HEK293T (cell line): ENCODE data around the gene CBFA2T3.

ENCODE experiments used
- ELF4 ChIP-seq: fragments of 450-650 bp; IDR thresholded peaks from 2 replicates; pipeline ENCODE4 v1.6.1; 2017; ENCODE audit warnings: antibody characterized with exemption
- SP1 ChIP-seq: fragments of 450-650 bp; IDR thresholded peaks from 2 replicates; pipeline ENCODE4 v1.6.1; 2017
- TARDBP ChIP-seq: fragments of 450-650 bp; IDR thresholded peaks from 2 replicates; pipeline ENCODE4 v1.6.1; 2016

GRCh38 chr16:88910284-88911135 lies 66.5 kb downstream of the CBFA2T3 start:
- TF ChIP-seq TARDBP (no peak), ELF4 (no peak), SP1 (no peak)
